Parathyroid adenoma (tissue), 2 donors: ENCODE data around the gene NHSL2.

ENCODE experiments used
- H2AFZ ChIP-seq: fragments of 300-600 bp; sonication (generic); one replicate; pipeline ENCODE4 v1.7.0; 2017; ENCODE audit warnings: antibody characterized with exemption, mild to moderate bottlenecking
- H3K27ac ChIP-seq: fragments of 300-600 bp; sonication (generic); one replicate; pipeline ENCODE4 v1.7.0; 2017
- H3K27me3 ChIP-seq: fragments of 300-600 bp; sonication (generic); one replicate; pipeline ENCODE4 v1.7.0; 2017; ENCODE audit warnings: low read length; ENCODE audit not compliant: control insufficient read depth, insufficient read depth
- H3K36me3 ChIP-seq: fragments of 300-600 bp; sonication (generic); one replicate; pipeline ENCODE4 v1.7.0; 2017; ENCODE audit warnings: low read length; ENCODE audit not compliant: control insufficient read depth, insufficient read depth
- H3K4me1 ChIP-seq: fragments of 300-600 bp; sonication (generic); one replicate; pipeline ENCODE4 v1.7.0; 2017; ENCODE audit warnings: control low read depth
- H3K4me2 ChIP-seq: fragments of 300-600 bp; sonication (generic); one replicate; pipeline ENCODE4 v1.7.0; 2017; ENCODE audit warnings: low read length
- H3K4me3 ChIP-seq: fragments of 300-600 bp; sonication (generic); one replicate; pipeline ENCODE4 v1.7.0; 2017; ENCODE audit warnings: low read depth, low read length
- H3K79me2 ChIP-seq: fragments of 300-600 bp; sonication (generic); one replicate; pipeline ENCODE4 v1.7.0; 2017; ENCODE audit warnings: control low read depth
- H3K9ac ChIP-seq: fragments of 300-600 bp; sonication (generic); one replicate; pipeline ENCODE4 v1.7.0; 2017; ENCODE audit warnings: mild to moderate bottlenecking
- H3K9me3 ChIP-seq: fragments of 300-600 bp; sonication (generic); one replicate; pipeline ENCODE4 v1.7.0; 2017; ENCODE audit warnings: low read length; ENCODE audit not compliant: control insufficient read depth
- TF ChIP-seq, protein P1 (sequence below): fragments of 300-600 bp; sonication (generic); IDR thresholded peaks from one replicate; pipeline ENCODE4 v1.7.0; 2017; ENCODE audit warnings: antibody characterized with exemption, mild to moderate bottlenecking
- donor health status: primary hyperparathyroidism.

NHSL2 gene

DNA sequence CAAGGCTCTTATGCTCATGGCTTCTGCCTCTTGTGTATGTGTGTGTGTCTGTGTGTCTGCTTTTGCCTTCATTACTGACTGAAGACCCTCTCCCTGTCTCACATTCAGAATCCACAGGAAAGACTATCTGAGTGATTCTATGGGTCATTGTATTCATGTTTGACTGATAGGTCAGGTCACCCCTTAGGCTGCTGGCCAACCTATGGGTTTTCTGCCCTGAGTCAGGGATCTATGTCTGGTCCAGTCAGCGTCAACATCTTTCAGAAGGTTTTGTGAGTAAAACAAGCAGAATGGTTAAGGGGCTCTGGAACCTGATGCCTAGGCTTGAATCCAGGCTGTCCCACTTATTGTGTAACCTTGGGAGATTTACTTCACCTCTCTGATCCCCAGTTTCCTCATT, 30.5 kb downstream of the NHSL2 start:
- Histone ChIP-seq H3K27me3 (no peaks in the 10 kb centered on the region), H3K27ac (no peak overlapping the region)
- TF ChIP-seq, protein P1, sequence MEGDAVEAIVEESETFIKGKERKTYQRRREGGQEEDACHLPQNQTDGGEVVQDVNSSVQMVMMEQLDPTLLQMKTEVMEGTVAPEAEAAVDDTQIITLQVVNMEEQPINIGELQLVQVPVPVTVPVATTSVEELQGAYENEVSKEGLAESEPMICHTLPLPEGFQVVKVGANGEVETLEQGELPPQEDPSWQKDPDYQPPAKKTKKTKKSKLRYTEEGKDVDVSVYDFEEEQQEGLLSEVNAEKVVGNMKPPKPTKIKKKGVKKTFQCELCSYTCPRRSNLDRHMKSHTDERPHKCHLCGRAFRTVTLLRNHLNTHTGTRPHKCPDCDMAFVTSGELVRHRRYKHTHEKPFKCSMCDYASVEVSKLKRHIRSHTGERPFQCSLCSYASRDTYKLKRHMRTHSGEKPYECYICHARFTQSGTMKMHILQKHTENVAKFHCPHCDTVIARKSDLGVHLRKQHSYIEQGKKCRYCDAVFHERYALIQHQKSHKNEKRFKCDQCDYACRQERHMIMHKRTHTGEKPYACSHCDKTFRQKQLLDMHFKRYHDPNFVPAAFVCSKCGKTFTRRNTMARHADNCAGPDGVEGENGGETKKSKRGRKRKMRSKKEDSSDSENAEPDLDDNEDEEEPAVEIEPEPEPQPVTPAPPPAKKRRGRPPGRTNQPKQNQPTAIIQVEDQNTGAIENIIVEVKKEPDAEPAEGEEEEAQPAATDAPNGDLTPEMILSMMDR = no peak

DNA sequence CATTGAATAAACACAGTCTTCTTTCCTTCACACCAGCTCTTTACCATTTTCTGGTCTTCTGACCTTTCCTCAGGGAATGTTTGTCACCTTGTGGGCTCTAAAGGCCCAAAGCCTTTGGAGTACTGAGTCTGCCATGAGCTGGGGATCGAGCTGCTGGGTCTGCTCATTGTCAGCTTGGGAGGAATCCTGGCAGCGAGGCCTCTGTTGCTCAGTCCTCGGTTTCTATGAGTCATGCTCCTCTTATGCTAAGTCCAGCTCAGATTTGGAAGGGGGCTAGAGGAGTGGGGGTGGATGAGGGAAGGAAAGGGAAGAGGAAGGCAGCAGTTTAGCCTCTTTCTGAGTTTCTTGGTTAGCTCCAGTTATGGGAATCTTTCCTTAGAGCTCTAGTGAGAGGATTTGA, 31.1 kb downstream of the NHSL2 start:
- H2AFZ ChIP-seq = no peak overlapping the region
- H3K9ac ChIP-seq = no peak overlapping the region
- no peak overlapping the region for H3K27ac ChIP-seq
- no peaks in the 10 kb centered on the region for H3K27me3 ChIP-seq
- no peaks in the 10 kb centered on the region for H3K79me2 ChIP-seq
- no peak overlapping the region for H3K4me3 ChIP-seq
- no peaks in the 10 kb centered on the region for H3K4me1 ChIP-seq
- no peak overlapping the region for H3K4me2 ChIP-seq
- no peaks in the 10 kb centered on the region for H3K36me3 ChIP-seq
- TF ChIP-seq, protein P1 = no peak
- H3K9me3 ChIP-seq = no peaks in the 10 kb centered on the region

More for the DNA sequence above, 30.5 kb downstream of the NHSL2 start:
- Histone ChIP-seq H3K9me3 (no peaks in the 10 kb centered on the region), H3K9ac (no peak overlapping the region), H3K36me3 (no peaks in the 10 kb centered on the region), H2AFZ (no peak overlapping the region), H3K4me1 (no peaks in the 10 kb centered on the region), H3K4me2 (no peak overlapping the region), H3K4me3 (no peak overlapping the region), H3K79me2 (no peaks in the 10 kb centered on the region)

DNA sequence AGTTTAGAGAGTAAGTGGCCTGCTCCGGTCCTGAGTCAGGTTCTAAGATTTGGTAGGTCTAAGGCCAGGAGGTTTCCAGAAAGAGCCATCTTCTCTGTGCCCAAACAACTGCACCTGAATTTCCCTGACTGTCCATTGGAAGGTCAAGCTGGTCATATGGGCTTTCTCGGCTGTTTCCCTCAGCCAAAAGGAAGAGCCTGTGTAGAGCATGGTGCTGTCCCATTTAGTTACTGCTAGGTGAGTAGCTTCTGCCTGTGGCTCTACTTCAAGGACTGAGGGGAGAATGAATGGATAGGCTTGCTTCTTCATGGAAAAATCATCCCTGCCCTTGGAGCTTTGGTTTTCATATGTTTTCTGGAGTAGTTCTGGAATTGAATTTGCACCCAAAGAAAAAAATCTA, 33.7 kb downstream of the NHSL2 start:
- Histone ChIP-seq H3K4me1 (no peaks in the 10 kb centered on the region), H3K79me2 (no peaks in the 10 kb centered on the region), H3K9me3 (no peaks in the 10 kb centered on the region), H3K9ac (no peak overlapping the region), H3K27ac (no peak overlapping the region), H3K4me2 (no peak overlapping the region), H3K4me3 (no peak overlapping the region), H3K36me3 (no peaks in the 10 kb centered on the region), H3K27me3 (no peaks in the 10 kb centered on the region), H2AFZ (no peak overlapping the region)
- TF ChIP-seq, protein P1 = no peak

DNA sequence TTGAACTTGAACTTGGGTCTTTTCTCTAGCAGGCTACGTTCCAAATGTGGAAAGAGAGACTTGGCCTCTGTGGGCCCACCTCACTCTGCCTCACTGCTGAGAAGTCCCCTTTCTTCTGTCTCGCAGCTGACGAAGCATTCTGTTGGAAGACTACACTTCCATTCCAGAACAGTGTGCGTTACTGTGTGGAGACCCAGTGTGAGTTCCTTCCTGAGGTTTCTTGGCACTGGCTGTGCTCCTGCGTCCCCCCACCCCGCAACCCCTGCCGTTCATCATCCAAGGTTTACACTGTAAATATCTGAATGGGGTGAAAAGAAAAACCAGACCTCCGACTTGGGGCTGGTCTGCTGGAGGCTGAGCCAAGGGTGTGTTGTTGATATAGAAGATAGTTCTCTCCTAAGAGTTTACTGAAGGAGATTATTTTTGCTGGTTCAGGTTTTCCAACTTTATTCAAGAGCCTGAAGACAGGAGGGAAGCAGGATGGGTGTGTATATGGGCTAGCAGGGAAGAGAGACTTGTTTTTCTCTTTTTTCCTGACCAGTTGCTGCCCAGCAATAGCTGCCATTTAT, 34.7 kb downstream of the NHSL2 start:
- H3K9me3 ChIP-seq = no peaks in the 10 kb centered on the region
- H3K27me3 ChIP-seq = no peaks in the 10 kb centered on the region
- H3K79me2 ChIP-seq = no peaks in the 10 kb centered on the region
- no peak overlapping the region for H2AFZ ChIP-seq
- H3K4me3 ChIP-seq = no peak overlapping the region
- H3K4me1 ChIP-seq = no peaks in the 10 kb centered on the region
- no peak overlapping the region for H3K9ac ChIP-seq
- no peak overlapping the region for H3K27ac ChIP-seq
- H3K36me3 ChIP-seq = no peaks in the 10 kb centered on the region
- no peak overlapping the region for H3K4me2 ChIP-seq
- TF ChIP-seq, protein P1 = no peak

DNA sequence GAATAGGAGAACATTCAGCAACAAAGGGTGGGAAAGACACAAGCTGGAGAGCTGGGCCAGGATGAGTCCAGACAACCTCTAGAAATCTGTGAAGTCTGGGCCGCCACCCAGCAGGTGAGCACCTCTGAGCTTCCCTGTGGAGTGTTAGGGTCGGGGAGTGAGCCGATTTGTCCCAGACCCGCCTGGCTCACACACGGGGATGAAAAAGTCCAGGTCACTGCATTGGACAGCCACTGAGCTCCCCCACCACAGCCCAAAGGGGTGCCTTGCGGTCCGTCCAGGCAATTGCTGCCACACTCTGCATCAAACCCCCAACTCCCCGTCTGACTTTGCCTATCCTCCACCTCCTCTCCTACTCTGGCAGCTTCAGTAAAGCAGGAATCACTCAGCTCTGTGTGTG, 38.7 kb downstream of the NHSL2 start:
- H3K4me1 ChIP-seq = no peaks in the 10 kb centered on the region
- no peaks in the 10 kb centered on the region for H3K36me3 ChIP-seq
- no peak overlapping the region for H3K4me2 ChIP-seq
- no peak overlapping the region for H3K27ac ChIP-seq
- TF ChIP-seq, protein P1 = no peak
- no peaks in the 10 kb centered on the region for H3K79me2 ChIP-seq
- H2AFZ ChIP-seq = no peak overlapping the region
- H3K27me3 ChIP-seq = no peaks in the 10 kb centered on the region
- no peak overlapping the region for H3K4me3 ChIP-seq
- no peaks in the 10 kb centered on the region for H3K9me3 ChIP-seq
- no peak overlapping the region for H3K9ac ChIP-seq
